ENCODE measurements around the gene ECHS1. TPM values are rescaled to one million over a fixed set of nuclear protein-coding genes. Genes with fewer than 3 reads are reported as not detected.

Gene ECHS1
- total and polyA plus RNA-seq, 2 donors (not counting 1 experiment from before 2014, with no cell fraction given), result 19.3 to 29.5 TPM

DNA sequence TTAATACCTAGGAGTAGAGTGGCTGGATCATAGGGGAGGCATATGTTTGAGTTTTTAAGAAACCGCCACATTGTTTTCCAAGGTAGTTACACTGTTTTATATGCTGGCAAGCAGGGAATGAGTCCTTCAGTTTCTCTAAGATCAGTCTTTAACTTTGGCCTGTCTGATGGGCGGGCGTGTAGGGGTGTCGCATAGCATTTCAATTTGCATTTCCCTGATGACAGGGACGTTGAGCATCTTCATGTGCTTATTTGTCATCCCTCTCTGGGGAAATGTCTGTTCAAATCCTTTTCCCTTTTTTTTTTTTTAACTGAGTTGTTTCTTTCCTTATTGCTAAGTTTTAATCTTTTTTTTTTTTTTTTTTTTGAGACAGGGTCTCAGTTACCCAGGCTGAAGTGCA lies 30.6 kb upstream of the ECHS1 start:
- no peak overlapping the region for H3K4me2 ChIP-seq (replicated peaks; ENCODE audit: low read depth, low read length, poor library complexity, severe bottlenecking)
- POLR2A ChIA-PET, result interaction anchor here (0.7 kb wide), 1 partner anchor 51 kb away, joined by 7 read pairs; no protein-coding TSS in a partner anchor
- no peak overlapping the region for H2AFZ ChIP-seq (ENCODE audit: insufficient read depth, low read depth, low read length, poor library complexity, severe bottlenecking)
- H3K9me3 ChIP-seq (ENCODE audit: control extremely low read depth in 1 of 3, control insufficient read depth in 2 of 3, insufficient read depth in 1 of 3, low read length in 2 of 3), result peaks cover 0 to 3% (median 3%) of the 10 kb centered on the region in 3 donors
- Mint-ChIP-seq H3K27ac (no peak overlapping the region), H3K4me1 (peaks cover 55% of the 10 kb centered on the region), H3K9me3 (ENCODE audit: insufficient read depth) (no peaks in the 10 kb centered on the region), H3K27me3 (no peaks in the 10 kb centered on the region), H3K4me3 (no peak overlapping the region)
- no peaks in the 10 kb centered on the region for H3K27me3 ChIP-seq (replicated peaks in 1 of 4; ENCODE audit: control extremely low read depth in 1 of 4, control insufficient read depth in 3 of 4, insufficient read depth in 4 of 4, low read length in 3 of 4)
- peaks cover 70% of the 10 kb centered on the region for H4K20me1 ChIP-seq (ENCODE audit: control insufficient read depth, insufficient read depth, low read length, poor library complexity, severe bottlenecking)
- H3K36me3 ChIP-seq (replicated peaks in 1 of 2; ENCODE audit: control extremely low read depth in 1 of 2, control insufficient read depth in 1 of 2, extremely low read depth in 1 of 2, insufficient read depth in 2 of 2, low read length in 1 of 2), result peaks cover 9 to 50% of the 10 kb centered on the region in 2 experiments
- CTCF ChIA-PET, result interaction anchor here (0.7 kb wide), 1 partner anchor 42 kb away, joined by 3 read pairs; no protein-coding TSS in a partner anchor
- H3K4me1 ChIP-seq (ENCODE audit: control insufficient read depth in 2 of 2, insufficient read depth in 2 of 2, low read length in 2 of 2), result peaks cover 23 to 25% of the 10 kb centered on the region in 2 donors
- H3K79me2 ChIP-seq (ENCODE audit: control insufficient read depth, insufficient read depth, low read length), result peaks cover 24% of the 10 kb centered on the region
- TF ChIP-seq, protein P1, sequence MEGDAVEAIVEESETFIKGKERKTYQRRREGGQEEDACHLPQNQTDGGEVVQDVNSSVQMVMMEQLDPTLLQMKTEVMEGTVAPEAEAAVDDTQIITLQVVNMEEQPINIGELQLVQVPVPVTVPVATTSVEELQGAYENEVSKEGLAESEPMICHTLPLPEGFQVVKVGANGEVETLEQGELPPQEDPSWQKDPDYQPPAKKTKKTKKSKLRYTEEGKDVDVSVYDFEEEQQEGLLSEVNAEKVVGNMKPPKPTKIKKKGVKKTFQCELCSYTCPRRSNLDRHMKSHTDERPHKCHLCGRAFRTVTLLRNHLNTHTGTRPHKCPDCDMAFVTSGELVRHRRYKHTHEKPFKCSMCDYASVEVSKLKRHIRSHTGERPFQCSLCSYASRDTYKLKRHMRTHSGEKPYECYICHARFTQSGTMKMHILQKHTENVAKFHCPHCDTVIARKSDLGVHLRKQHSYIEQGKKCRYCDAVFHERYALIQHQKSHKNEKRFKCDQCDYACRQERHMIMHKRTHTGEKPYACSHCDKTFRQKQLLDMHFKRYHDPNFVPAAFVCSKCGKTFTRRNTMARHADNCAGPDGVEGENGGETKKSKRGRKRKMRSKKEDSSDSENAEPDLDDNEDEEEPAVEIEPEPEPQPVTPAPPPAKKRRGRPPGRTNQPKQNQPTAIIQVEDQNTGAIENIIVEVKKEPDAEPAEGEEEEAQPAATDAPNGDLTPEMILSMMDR (IDR thresholded peaks at IDR 0.05), result no peak
- no peak for TF ChIP-seq EZH2 (IDR thresholded peaks at IDR 0.05; ENCODE audit: borderline replicate concordance, insufficient read depth, low read depth, low read length, poor library complexity, severe bottlenecking)
- no peak for ATAC-seq (ENCODE audit: low read depth)
- no peak for DNase-seq
- no peak overlapping the region for H3K27ac ChIP-seq (ENCODE audit: low read length in 2 of 2)
- H3K4me3 ChIP-seq (ENCODE audit: control extremely low read depth in 1 of 5, extremely low read depth in 1 of 5, insufficient read depth in 1 of 5, low read depth in 2 of 5, low read length in 4 of 5), result no peak overlapping the region
- H3K9ac ChIP-seq (ENCODE audit: low read length), result no peak overlapping the region
- intact Hi-C loops (cut with micrococcal nuclease), result loop anchor here (10.0 kb wide), 1 partner anchor 91 kb away; no protein-coding TSS in a partner anchor
- whole genome bisulfite sequencing (ENCODE audit: insufficient coverage), result 100% methylated on average over 2 of the region's 5 CpGs

DNA sequence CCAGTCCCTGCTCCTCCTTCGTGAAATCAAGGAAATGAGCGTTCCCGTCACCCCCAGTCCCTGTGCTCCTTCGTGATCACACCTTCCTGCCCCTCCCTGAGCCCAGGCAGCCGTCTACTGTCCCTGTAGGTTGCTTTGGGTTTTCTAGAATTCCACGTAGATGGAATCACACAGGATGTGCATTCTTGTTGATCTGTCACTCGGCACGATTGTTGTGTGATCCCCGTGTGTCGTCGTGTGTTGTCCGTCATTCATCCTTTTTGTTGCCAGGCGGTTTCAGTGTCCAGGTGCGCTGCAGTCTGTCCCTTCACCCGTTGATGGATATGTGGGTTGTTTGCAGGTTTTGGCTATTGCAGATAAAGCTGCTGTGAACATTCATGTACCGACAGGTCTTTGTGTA lies 30.2 kb upstream of the ECHS1 start:
- no peak for ATAC-seq (ENCODE audit: low read depth)
- Mint-ChIP-seq H3K9me3 (ENCODE audit: insufficient read depth) (no peaks in the 10 kb centered on the region), H3K4me3 (no peak overlapping the region), H3K27ac (no peak overlapping the region), H3K27me3 (no peaks in the 10 kb centered on the region), H3K4me1 (peaks cover 56% of the 10 kb centered on the region)
- Histone ChIP-seq H3K79me2 (ENCODE audit: control insufficient read depth, insufficient read depth, low read length) (peaks cover 24% of the 10 kb centered on the region), H3K9ac (ENCODE audit: low read length) (no peak overlapping the region), H2AFZ (ENCODE audit: insufficient read depth, low read depth, low read length, poor library complexity, severe bottlenecking) (no peak overlapping the region), H3K36me3 (replicated peaks in 1 of 2; ENCODE audit: control extremely low read depth in 1 of 2, control insufficient read depth in 1 of 2, extremely low read depth in 1 of 2, insufficient read depth in 2 of 2, low read length in 1 of 2) (peaks cover 7 to 50% of the 10 kb centered on the region in 2 experiments), H3K27me3 (replicated peaks in 1 of 4; ENCODE audit: control extremely low read depth in 1 of 4, control insufficient read depth in 3 of 4, insufficient read depth in 4 of 4, low read length in 3 of 4) (no peaks in the 10 kb centered on the region), H3K4me1 (ENCODE audit: control insufficient read depth in 2 of 2, insufficient read depth in 2 of 2, low read length in 2 of 2) (peaks cover 23 to 25% of the 10 kb centered on the region in 2 donors), H3K4me2 (replicated peaks; ENCODE audit: low read depth, low read length, poor library complexity, severe bottlenecking) (no peak overlapping the region), H3K9me3 (ENCODE audit: control extremely low read depth in 1 of 3, control insufficient read depth in 2 of 3, insufficient read depth in 1 of 3, low read length in 2 of 3) (peaks cover 0 to 3% (median 3%) of the 10 kb centered on the region in 3 donors), H4K20me1 (ENCODE audit: control insufficient read depth, insufficient read depth, low read length, poor library complexity, severe bottlenecking) (peaks cover 69% of the 10 kb centered on the region), H3K4me3 (ENCODE audit: control extremely low read depth in 1 of 5, extremely low read depth in 1 of 5, insufficient read depth in 1 of 5, low read depth in 2 of 5, low read length in 4 of 5) (no peak overlapping the region), H3K27ac (ENCODE audit: low read length in 2 of 2) (no peak overlapping the region)
- intact Hi-C loops (cut with micrococcal nuclease), result loop anchor here (10.0 kb wide), 1 partner anchor 91 kb away; no protein-coding TSS in a partner anchor
- ChIA-PET CTCF (no interaction called here), POLR2A (no interaction called here)
- WGBS (ENCODE audit: insufficient coverage), result 91% methylated on average over 13 of the region's 16 CpGs
- TF ChIP-seq, protein P1 (IDR thresholded peaks at IDR 0.05), result no peak
- no peak for TF ChIP-seq EZH2 (IDR thresholded peaks at IDR 0.05; ENCODE audit: borderline replicate concordance, insufficient read depth, low read depth, low read length, poor library complexity, severe bottlenecking)
- DNase-seq, result no peak

Data from B cell (primary cell).